Measurements from ENCODE around the gene ZNF117. TPM values are rescaled to one million over a fixed set of nuclear protein-coding genes. Genes with fewer than 3 reads are reported as not detected.
A peak's percentile ranks its signal among the peaks of the same experiment; 100 is the strongest.

Gene ZNF117
- total and polyA plus RNA-seq, 9 of the 15 experiments (the other 6 are each of a cell fraction or from before 2014, with no cell fraction given) = 2.5 to 18.9 (median 14.1) TPM

GRCh38 chr7:65006094-65006992 is 15.5 kb upstream of the ZNF117 start, which contains the start of gene ERV3-1 (continued):
- TF ChIP-seq SIN3A (IDR thresholded peaks at IDR 0.05; ENCODE audit: borderline replicate concordance in 2 of 2, control insufficient read depth in 1 of 2, low read depth in 2 of 2, low read length in 2 of 2) = peak; percentile 57 to 73; a peak in 2 of 4 replicates
- TF ChIP-seq ZNF76 (CRISPR knock-in tag; IDR thresholded peaks at IDR 0.05; ENCODE audit: borderline replicate concordance) = no peak
- no peak for TF ChIP-seq SRSF7 (optimal IDR thresholded peaks at IDR 0.05; ENCODE audit: low read depth, low read length)
- peak; percentile 92 for TF ChIP-seq MBD2 (IDR thresholded peaks at IDR 0.05; ENCODE audit: borderline replicate concordance, low read depth)
- no peak for TF ChIP-seq TEAD2 (tag; IDR thresholded peaks at IDR 0.05)
- TF ChIP-seq EP300 (IDR thresholded peaks at IDR 0.05; ENCODE audit: low read length) = no peak
- TF ChIP-seq ZNF778 (CRISPR knock-in tag; IDR thresholded peaks at IDR 0.05) = no peak
- TF ChIP-seq CHAMP1 (IDR thresholded peaks at IDR 0.05) = peak; percentile 43
- TF ChIP-seq POLR2AphosphoS5 (IDR thresholded peaks at IDR 0.05; ENCODE audit: control insufficient read depth, insufficient read depth, low read depth, low read length) = peak; percentile 97
- no peak for TF ChIP-seq BACH1 (tag; IDR thresholded peaks at IDR 0.05)
- 0 out of 2 replicates have a peak, but pooled peaks have one; percentile 52 for TF ChIP-seq HDAC2 (IDR thresholded peaks at IDR 0.05)
- no peak for TF ChIP-seq TEAD4 (IDR thresholded peaks at IDR 0.05; ENCODE audit: low read length)
- TF ChIP-seq TEAD4 (CRISPR knock-in tag; IDR thresholded peaks at IDR 0.05; ENCODE audit: borderline replicate concordance) = no peak
- TF ChIP-seq TBL1XR1 (IDR thresholded peaks at IDR 0.05; ENCODE audit: low read length in 2 of 2) = peak; percentile 2 to 28; a peak in 1 of 4 replicates
- no peak for TF ChIP-seq KLF10 (CRISPR knock-in tag; IDR thresholded peaks at IDR 0.05)
- TF ChIP-seq ZNF518B (CRISPR knock-in tag; IDR thresholded peaks at IDR 0.05) = no peak
- no peak for TF ChIP-seq ADNP (tag; IDR thresholded peaks at IDR 0.05)
- no peak for TF ChIP-seq GABPB2 (CRISPR knock-in tag; conservative IDR thresholded peaks at IDR 0.05)
- no peak for TF ChIP-seq EZH2 (IDR thresholded peaks at IDR 0.05; ENCODE audit: borderline replicate concordance, low read depth, low read length)
- TF ChIP-seq, protein P1, sequence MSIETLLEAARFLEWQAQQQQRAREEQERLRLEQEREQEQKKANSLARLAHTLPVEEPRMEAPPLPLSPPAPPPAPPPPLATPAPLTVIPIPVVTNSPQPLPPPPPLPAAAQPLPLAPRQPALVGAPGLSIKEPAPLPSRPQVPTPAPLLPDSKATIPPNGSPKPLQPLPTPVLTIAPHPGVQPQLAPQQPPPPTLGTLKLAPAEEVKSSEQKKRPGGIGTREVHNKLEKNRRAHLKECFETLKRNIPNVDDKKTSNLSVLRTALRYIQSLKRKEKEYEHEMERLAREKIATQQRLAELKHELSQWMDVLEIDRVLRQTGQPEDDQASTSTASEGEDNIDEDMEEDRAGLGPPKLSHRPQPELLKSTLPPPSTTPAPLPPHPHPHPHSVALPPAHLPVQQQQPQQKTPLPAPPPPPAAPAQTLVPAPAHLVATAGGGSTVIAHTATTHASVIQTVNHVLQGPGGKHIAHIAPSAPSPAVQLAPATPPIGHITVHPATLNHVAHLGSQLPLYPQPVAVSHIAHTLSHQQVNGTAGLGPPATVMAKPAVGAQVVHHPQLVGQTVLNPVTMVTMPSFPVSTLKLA (conservative IDR thresholded peaks at IDR 0.05) = peak; percentile 26 to 68; a peak in 1 of 4 replicates
- peak; percentile 35 for TF ChIP-seq BRD9 (IDR thresholded peaks at IDR 0.05; ENCODE audit: low read depth, partially characterized antibody)

Data from K562 (cell line).